ENCODE results near the gene PDE9A. TPM values are rescaled to one million over a fixed set of nuclear protein-coding genes. Genes with fewer than 3 reads are reported as not detected.

Gene PDE9A
- total and polyA plus RNA-seq, 2 of the 4 experiments (the other 2 are of a cell fraction) = 0.89 to 0.90 TPM

GRCh38 chr21:42771503-42771805 is 118.0 kb downstream of the PDE9A start:
- Histone ChIP-seq H4K91ac (ENCODE audit: insufficient read depth, low read depth, low read length) (no peak overlapping the region), H2AK5ac (ENCODE audit: low read depth, low read length) (no peak overlapping the region), H3K27ac (ENCODE audit: insufficient read depth, low read length) (no peak overlapping the region), H3K23ac (ENCODE audit: low read depth, low read length) (no peak overlapping the region), H3K4ac (ENCODE audit: low read depth, low read length) (no peak overlapping the region), H2BK15ac (ENCODE audit: low read depth, low read length) (no peak overlapping the region), H2BK5ac (ENCODE audit: low read depth, low read length, poor library complexity, severe bottlenecking) (no peak overlapping the region), H3K9me3 (ENCODE audit: control insufficient read depth, insufficient read depth, low read length) (no peaks in the 10 kb centered on the region), H3K4me2 (ENCODE audit: low read depth, low read length) (no peak overlapping the region), H2BK120ac (ENCODE audit: low read depth, low read length) (no peak overlapping the region), H3K18ac (ENCODE audit: low read depth, low read length) (no peak overlapping the region), H4K5ac (ENCODE audit: low read depth, low read length) (no peak overlapping the region), H2AFZ (replicated peaks; ENCODE audit: low read length, poor library complexity) (no peak overlapping the region), H3K79me1 (ENCODE audit: low read depth in 1 of 2, low read length in 2 of 2) (no peaks in the 10 kb centered on the region), H2AK9ac (replicated peaks; ENCODE audit: low read depth, low read length, poor library complexity) (no peak overlapping the region), H3K4me3 (ENCODE audit: insufficient read depth, low read depth, low read length) (no peak overlapping the region), H3K27me3 (ENCODE audit: control insufficient read depth, insufficient read depth, low read length) (no peaks in the 10 kb centered on the region), H4K20me1 (ENCODE audit: insufficient read depth, low read length) (no peaks in the 10 kb centered on the region; the same call in 1 of the 2 replicates), H3K36me3 (ENCODE audit: control insufficient read depth, insufficient read depth, low read length) (peaks cover 9% of the 10 kb centered on the region; the same call in 1 of the 2 replicates), H3K9ac (ENCODE audit: low read depth, low read length) (no peak overlapping the region), H3K9me1 (ENCODE audit: insufficient read depth, low read length) (peaks cover 6% of the 10 kb centered on the region; the same call in 1 of the 2 replicates), H3K56ac (ENCODE audit: extremely low read depth, insufficient read depth, low read length) (no peak overlapping the region), H3K14ac (replicated peaks; ENCODE audit: low read depth, low read length) (no peak overlapping the region), H2BK20ac (ENCODE audit: low read depth, low read length) (no peak overlapping the region), H4K8ac (ENCODE audit: low read depth in 2 of 2, low read length in 2 of 2) (no peak overlapping the region), H3K4me1 (ENCODE audit: control insufficient read depth, insufficient read depth, low read length) (no peaks in the 10 kb centered on the region)
- no peak for DNase-seq
- dilution Hi-C loops (cut with HindIII; ENCODE audit: low sequenced_read_pairs, unreplicated experiment) (no loop called here), in situ Hi-C loops (cut with MboI; ENCODE audit: low sequenced_read_pairs) (loop anchor here (25.0 kb wide), 1 partner anchor 91 kb away; no protein-coding TSS in a partner anchor), intact Hi-C loops (cut with micrococcal nuclease) (no loop called here)
- ChIA-PET CTCF (no interaction called here), POLR2A (ENCODE audit: unreplicated experiment) (no interaction called here)
- ATAC-seq (ENCODE audit: low read depth) = no peak
- TF ChIP-seq POLR2A (IDR thresholded peaks at IDR 0.05; ENCODE audit: low read depth, low read length) (no peak), RCOR1 (IDR thresholded peaks at IDR 0.05; ENCODE audit: insufficient replicate concordance, low read length) (no peak), RFX5 (IDR thresholded peaks at IDR 0.05; ENCODE audit: low read depth, low read length) (no peak), RAD21 (IDR thresholded peaks at IDR 0.05; ENCODE audit: low read length) (no peak), MAZ (IDR thresholded peaks at IDR 0.05; ENCODE audit: borderline replicate concordance, low read depth, low read length) (no peak), CTCF (conservative IDR thresholded peaks at IDR 0.05; ENCODE audit: low read depth, low read length) (no peak), BHLHE40 (IDR thresholded peaks at IDR 0.05; ENCODE audit: low read depth, low read length) (no peak), SMC3 (IDR thresholded peaks at IDR 0.05; ENCODE audit: low read depth, low read length) (no peak), FOS (IDR thresholded peaks at IDR 0.05; ENCODE audit: low read depth, low read length) (no peak), MXI1 (IDR thresholded peaks at IDR 0.05; ENCODE audit: borderline replicate concordance, low read depth, low read length) (no peak), CEBPB (IDR thresholded peaks at IDR 0.05; ENCODE audit: low read depth, low read length) (no peak), MAFK (IDR thresholded peaks at IDR 0.05; ENCODE audit: low read depth, low read length) (no peak), ELK1 (IDR thresholded peaks at IDR 0.05; ENCODE audit: borderline replicate concordance, low read depth, low read length) (no peak), CHD1 (IDR thresholded peaks at IDR 0.05; ENCODE audit: low read depth, low read length) (no peak), USF2 (IDR thresholded peaks at IDR 0.05; ENCODE audit: low read depth, low read length) (no peak), NFE2L2 (IDR thresholded peaks at IDR 0.05; ENCODE audit: low read depth, low read length) (no peak)
- WGBS, 2 experiments (ENCODE audit: extremely low coverage in 2 of 2, insufficient read length in 1 of 2) = 74% methylated on average over 9 of the region's 12 CpGs; no CpG with 5 or more reads in 1 of the 2 experiments
- no TSS peak for BruUV-seq (replicated peaks)
